B cell (primary cell): ENCODE measurements around the gene ZNF106.

Source experiments
- CTCF ChIP-seq: fragments of 200-600 bp; IDR thresholded peaks from one replicate; pipeline ENCODE4 v1.8.0; 2022; ENCODE audit warnings: antibody characterized with exemption, mild to moderate bottlenecking
- EZH2 ChIP-seq: IDR thresholded peaks from 2 replicates; pipeline ENCODE4 v1.6.1; 2012; ENCODE audit warnings: borderline replicate concordance, low read depth, mild to moderate bottlenecking, moderate library complexity, low read length; ENCODE audit not compliant: insufficient read depth, poor library complexity, severe bottlenecking

GRCh38 chr15:42490291-42490670 is 660 bp downstream of the ZNF106 start:
- TF ChIP-seq CTCF, result no peak
- no peak for TF ChIP-seq EZH2
